ENCODE data around the gene SDK1.
A peak's percentile ranks its signal among the peaks of the same experiment; 100 is the strongest.

SDK1 gene

DNA sequence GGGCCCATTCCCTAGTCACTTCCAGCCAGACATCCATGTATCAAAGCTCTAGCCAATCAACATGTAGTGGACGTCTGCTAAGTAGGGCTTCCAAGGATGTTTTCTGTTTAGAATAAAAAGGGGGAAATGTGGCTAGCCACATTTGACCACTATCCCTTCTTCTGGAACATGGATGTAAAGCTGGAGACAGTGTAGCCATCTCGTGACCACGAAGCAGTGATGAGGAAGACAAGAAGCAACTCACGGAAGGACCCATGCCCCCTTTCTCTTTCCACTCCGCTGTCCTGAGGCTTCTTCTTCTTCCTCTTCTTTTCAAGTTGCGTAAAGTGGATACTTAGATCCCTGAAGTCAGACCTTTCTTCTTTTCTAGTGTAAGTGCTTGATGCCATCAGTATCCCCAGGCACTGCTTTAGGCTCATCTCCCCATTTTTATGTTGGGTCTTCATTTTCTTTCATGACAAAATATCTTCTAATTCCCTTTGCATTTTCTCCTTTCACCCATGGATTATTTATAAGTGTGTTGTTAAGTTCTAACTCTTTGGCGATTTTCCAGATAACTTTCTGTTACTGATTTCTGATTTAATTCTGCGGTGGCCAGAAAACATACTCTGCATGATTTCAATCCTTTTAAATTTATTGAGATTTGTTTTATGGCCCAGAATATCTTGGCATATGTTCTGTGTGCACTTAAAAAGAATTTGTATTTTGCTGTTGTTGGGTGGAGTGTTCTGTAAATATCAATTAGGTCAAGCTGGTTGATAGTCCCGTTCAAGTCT is 594.5 kb downstream of the SDK1 start:
- no peak for FAIRE-seq

DNA sequence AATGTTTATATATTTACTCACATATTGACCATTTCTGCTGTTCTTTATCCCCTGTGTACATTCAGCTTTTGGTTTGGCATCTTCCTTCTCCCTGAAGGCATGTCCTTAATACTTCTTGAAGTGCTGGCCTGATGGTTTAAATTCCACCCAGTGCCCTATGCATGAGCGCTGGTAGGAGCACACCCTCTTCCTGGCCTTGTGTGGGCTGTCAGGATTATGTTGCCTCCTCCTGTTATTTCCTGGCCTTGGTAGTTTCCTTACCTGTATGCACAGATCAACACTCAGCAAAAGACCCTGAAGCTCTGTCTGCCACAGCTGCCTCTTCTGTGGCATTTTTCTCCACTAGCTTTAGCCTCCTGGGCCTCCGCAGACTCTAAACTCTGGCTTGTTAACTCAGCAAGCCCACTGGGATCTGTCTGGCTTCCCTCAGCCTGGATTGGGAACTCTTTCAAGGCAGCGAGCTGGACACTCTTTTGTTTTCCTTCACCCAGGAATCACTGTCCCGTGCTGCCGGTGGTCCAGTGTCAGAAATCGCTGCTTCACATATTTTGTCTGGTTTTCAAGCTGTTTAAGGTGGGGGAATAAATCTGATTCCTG is 595.2 kb downstream of the SDK1 start:
- FAIRE-seq: no peak

DNA sequence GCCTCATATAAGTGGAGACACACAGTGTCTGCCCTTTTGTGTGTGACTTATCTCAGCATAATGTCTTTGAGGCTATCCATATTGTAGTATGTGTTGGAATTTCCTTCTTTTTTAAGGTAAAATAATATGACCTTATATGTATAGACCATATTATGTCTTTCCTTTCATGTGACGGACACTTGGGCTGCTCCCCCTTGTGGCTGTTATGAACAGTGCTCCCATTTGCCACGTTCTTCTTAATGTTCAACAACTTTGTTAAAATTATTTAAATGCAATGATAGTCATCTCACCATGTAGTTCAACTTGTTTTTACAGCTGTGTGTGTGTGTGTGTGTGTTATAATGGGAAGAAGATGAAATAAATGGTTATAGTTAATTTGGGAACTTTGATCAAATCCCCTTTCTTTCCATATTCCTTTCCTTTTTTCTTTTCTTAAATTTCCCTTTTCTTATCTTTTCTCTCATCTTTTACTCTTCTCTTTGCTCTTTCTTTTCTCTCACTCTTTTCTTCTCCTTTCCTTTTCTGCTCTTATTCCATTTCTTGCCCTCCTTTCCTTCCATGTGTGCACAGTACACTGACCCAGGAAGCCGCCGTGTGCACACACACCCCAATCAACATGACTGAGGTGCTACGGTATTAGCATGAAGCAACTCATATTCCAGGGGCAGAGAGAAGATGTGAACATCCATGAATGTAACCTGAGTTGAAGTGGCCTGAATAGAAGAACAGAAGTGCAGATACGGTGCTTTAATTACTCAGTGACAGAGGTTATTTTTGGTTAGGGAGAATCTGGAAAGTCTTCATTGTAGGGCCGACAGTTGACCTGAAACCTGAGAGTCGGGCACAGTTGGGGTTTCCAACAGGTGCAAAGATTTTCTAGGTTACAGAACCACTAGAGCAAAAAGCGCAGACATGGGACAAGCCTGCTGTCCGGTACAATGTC is 596.6 kb downstream of the SDK1 start:
- peak; percentile 37 for FAIRE-seq

DNA sequence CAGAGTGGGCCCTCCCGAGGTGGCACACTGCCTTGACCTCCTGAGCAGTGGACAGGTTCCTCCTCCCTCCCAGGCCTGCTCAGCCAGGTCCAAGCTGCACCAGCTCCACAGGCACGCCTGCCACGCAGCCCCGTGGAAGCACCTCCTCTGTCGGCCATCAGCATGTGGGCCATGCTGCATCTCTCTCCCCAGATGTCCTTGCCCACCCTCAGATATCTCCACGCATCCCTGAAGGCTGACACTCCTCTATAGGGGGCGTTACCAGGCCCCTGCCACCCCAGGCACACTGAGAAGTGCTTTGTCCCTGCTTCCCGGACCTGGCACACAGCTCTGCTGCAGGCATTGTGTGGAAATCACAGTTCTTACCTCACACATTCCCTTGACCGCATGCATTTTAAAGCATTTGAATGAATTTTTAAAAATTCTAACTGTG is 598.5 kb downstream of the SDK1 start:
- FAIRE-seq: no peak

DNA sequence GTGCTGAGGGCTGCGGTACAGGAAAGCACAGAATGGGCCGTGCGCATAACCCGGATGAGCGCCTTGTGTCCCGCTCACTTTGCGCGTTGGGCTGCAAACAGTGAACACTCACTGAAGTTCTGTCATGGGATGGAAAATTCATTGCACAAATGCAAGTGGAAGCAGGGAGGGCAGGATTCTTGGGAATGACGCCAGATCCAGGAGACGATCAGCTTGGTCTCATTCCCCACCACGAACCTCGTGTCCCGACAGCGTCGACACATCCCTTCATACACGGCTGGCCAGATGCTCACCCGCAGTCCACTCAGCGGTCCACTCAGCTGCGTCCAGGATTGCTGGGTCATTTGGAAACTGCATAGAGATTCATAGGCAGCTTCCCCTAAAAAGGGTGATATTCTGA is 607.1 kb downstream of the SDK1 start:
- no peak for FAIRE-seq

DNA sequence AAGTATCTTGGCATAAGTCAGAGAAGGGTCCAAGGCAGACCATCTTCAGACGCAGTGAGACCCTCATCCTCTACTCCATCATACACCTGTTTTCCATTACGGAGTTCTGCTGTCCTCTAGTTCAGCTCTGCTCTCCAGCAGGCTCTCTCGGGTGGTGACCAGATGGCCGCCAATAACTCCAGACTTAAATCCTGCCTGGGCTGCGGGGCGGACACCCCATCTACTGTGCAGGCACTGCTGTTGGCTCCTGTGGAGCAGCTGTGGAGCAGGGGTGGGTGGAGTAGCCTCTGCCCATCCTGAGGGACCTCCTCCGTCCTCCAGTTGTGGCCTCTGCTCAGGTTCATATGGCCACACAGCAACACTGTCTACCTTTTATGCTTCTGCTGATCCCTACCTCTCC is 608.1 kb downstream of the SDK1 start:
- FAIRE-seq: no peak

DNA sequence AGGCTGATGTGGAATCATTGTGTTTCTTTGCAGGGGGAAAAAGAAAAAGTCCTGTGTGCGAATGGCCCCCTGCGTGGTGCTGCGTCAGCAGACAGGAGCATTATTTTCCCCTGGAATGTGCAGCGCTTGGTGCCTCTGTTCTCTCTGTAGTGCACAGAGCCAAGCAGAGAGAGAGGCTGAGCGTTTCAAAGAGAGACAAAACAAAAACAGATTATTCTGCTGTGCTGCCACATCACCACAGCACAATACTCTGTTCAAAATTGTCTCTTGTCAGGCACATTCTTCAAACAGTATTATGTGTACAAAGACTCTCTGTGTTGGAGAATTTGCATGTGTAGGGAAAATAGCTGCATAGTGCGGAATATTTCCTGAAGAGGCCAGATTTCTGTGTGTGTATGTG is 609.0 kb downstream of the SDK1 start:
- FAIRE-seq: no peak

DNA sequence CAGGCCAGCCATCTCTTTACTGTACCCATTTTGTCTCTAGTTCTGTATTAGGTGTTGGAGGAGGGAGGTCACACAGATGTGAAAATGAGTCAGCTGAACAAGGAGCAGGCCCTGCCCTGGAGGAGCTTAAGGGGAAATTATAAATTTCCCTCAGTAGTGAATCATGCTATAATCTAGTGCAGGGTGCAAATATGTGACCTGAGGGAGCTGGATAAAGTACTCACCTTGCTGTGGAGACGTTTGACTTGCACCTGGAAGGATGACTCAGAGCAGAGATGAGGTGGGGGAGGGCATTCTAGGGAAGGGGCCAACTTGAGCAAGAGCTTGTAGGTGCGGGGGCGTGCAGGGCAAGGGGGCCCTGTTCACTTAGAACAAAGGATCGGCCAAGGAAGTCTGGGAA is 610.6 kb downstream of the SDK1 start:
- no peak for FAIRE-seq

DNA sequence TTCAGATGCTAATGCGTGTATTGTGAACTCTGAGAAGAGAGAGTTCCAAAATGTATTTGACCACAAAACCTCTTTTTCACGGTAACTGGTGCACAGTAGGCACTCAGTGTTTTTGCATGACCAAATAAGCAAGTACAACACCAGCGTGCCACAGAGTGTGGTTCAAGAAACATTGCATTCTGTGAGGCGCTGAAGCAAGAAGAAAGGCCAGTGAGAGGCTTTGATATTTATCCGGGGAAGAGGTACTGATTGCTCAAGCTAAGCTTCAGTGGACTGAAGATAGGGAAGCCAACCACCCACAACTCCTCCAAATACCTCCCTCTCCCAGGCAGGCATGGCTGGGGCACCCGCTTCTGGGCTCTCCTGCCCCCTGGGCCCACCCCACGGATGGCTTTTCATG is 611.2 kb downstream of the SDK1 start:
- no peak for FAIRE-seq

DNA sequence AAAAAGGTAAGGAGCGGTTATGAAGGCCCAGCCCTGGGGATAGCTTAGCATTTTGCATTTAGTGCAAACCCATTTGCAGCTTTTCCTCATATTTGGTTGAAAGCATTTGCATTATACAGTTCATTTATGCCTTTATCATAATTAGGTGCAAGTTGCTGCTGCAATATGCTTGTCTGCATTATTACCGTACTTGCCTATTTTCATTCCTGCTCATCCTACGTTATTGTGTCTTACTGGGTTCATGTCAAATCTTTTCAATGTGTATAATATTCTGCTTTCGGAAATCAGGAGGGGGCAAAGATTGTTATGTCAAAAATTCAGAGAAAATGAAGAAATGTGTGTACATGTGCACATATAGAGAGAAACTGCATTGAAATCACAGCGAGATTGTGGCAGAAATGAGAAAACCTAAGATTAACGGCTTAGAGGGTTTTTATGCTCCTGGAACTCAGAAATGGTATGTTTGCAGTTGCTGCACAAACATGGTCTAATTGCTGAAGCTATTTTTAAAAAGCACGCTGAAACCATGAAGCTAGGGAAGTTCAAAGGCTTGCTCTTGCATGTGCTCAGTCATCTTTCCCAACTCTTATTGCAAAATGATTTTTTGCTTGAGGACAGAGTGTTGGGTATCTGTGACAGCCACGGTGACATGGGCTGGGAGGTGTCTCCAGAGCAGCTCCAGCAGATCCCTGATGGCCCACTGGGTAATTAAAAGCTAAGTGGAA is 613.2 kb downstream of the SDK1 start:
- FAIRE-seq: no peak

DNA sequence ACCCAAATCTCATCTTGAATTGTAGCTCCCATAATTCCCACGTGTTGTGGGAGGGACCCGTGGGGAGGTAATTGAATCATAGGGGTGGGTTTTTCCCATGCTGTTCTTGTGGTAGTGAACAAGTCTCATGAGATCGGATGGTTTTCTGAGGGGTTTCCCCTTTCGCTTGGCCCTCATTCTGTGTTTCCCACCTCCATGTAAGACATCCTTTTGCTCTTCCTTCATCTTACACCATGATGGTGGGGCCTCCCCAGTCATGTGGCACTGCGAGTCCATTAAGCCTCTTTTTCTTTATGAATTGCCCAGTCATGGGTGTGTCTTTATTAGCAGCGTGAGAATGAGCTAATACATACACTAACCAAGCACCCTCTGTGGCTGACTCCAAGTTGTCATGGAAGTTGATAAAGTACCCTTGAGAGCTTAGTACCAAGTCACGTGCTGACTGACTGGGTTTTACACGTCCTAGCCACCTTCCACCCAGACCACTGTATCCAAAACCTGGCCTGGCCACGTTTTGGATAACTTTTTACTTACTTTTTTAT is 614.4 kb downstream of the SDK1 start:
- FAIRE-seq: no peak

DNA sequence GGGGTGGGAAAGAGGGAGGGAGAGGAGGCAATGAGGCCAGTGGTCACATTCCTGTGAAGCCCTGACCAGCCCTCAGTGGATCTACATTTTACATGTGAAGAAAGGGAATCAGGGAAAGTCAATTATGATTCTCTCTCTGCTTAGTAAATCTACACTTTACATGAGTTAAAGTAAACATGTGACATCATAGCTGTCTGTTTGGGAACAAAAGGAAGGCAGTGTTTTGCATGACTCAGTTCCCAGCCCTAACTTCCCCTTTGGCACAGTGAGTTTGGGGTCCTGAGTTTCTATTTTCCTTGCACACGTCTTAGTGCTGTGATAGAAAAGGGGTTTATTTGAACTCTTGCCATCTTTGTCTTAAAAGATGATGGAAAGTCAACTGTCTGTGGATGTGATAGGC is 615.1 kb downstream of the SDK1 start:
- FAIRE-seq: no peak

DNA sequence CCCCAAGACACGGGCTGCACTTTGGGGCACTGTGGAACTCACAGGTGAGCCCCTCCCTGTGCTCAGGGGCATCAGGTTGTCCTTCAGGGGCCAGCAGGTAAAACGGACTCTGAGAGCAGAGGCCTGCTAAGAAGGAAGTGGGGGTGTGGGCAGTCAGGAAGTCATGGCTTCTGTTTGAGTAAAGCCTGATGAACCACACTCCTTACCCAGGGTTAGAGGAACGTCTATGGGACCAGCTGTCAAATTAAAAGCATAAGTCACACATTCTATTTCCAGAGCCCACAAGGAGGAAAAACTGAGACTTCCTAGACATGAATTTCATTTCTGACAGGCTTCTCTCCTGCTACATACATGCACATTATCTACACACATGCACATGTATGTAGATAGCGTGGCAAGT is 616.4 kb downstream of the SDK1 start:
- no peak for FAIRE-seq

DNA sequence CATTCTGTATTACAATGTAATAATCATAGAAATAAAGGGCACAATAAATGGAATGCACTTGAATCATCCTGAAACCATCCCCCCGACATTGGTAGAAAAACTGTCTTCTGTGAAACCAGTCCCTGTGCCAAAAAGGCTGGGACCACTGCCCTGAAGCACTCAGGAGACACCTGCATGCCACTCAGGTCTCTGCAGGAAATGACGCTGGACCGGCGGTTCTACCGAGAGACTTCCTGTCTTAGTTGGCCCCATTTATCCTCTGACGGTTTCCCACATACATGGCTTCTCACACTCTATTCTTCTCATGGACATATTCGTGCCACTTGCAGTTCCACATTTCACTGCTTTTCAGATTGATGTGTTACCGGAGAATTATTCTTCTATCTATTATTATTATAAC is 617.5 kb downstream of the SDK1 start:
- FAIRE-seq: no peak

DNA sequence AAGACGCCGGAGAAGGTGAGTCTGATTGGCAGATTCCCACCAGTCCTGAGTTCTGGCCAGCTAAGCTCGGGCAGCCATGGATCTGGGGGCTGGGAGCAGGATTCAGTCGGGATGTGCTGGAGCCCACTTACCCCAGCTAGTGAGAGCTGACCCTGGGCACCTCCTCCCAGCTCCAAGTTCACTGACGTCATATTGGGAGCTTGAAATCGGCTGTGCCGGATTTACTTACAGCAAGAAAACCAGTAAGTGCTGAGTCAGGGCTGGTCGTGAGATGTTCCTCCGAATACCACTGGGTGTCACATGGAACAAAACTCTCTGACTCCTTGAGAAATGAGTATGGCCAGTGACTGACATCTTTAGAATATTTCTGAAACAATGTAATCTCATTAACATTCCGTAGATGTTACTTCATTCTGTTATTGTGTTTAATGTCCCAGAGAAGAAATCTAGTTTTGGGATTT is 621.2 kb downstream of the SDK1 start:
- FAIRE-seq: no peak

DNA sequence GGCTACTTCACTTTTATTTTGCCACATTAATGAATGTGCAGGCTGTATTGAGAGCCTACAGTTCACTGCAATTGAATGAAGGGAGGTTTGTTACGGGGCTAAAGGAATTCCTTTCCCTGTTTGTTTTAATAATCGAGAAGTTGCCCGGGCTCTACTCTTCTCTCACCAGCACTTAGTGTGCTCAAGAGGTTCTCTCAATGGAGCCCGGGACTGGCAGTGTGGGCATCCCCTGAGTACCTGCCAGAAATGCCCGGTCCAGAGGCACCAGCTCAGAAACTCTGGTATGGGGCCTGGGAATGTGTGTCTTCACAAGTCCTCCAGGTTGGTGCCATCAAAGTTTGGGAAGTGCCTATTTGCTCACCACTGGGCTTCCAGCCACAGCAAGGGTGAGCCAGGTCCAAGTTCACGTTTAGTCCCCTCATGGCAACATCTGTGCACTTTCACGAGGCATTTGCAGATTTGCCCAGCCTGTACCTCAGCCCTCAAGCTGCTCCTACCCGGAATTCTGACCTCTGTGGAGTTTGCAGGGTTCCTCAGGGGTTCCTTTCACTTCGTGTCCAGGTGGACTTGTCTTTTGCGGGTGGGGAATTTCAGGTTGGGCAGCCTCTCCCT is 622.4 kb downstream of the SDK1 start:
- FAIRE-seq: no peak

DNA sequence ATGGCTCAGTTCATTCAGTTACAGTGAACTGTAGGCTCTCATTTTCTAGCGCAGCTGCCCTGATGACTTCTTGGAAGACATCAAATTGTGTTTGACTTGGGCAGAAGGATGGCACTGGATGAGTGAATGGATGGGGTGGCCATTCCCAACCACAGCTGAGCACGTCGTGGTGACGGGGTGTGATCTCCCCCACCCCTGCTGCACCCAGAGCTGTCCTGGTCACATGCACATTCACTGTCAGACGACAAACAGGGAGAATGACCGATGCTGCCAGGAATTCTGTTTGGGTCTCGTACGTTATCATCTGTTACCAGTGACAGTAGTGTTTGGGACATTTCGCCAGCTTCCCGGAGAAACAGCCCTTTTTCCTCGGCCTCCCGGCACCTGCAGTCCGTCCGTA is 623.2 kb downstream of the SDK1 start:
- no peak for FAIRE-seq

DNA sequence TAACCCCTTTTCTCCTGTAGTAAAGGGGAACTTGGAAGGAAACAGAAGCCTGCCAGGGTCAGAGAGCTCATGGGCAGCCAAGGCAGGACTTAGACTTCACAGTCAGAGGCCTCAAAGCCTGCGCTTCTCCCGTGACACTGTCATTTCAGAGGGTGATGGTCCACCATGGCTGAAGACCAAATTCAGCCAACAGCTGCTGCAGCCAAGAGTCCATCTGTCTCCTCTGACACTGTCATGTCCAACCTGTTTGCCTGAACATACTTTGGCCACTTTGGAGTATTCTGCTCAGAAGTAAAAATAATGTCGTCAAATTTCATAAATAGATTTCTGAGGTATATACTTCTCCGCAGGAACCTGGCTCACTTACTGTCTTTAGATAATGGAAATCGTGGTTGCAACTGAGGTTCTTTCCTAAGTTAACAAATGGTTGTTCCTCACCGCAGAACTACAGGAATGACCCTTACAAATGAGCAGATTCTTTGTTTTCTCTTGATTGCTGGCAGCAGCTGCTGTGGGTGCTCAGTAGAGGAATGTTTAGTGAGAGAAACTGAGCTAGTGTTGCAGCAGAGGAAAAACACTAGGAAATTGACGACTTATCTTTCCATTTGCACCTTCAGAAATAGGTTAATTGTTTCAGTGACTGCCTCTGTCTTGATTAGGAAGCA is 626.5 kb downstream of the SDK1 start:
- FAIRE-seq: no peak

DNA sequence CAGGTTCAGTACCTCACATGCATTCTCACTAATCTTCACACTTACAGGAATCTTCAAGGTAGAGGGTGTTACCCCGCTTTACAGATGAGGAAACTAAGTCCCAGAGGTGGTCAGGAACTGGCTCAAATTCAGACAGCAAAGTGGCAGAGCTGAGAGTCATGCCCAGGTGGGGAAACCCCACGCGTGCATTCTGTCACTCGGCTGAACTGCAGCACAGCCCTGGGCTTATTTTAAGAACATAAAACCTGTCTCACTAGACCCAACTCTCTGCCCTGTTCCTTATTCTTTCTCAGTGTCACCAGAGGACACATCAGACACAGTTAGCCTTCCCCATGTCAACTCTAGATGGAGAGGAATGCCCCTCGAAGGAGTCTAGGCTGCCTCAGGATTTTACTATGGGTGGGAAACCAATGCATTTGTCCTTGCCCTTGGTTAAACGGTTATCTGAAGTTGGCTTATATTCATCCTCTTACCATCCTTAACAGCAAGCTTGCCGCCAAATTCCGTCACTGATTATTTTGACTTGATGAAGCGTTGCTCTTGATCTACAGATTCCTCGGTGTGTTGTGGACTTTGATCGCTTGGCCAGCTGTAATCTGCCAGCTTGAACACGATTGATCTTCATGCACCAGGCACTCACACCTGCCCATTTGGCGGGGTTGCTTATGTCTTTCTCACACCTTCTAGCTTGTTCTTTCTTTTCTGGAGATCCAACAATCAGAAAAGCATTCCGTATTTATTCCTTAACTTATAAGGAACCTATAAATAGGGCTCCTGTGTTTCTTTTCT is 627.9 kb downstream of the SDK1 start:
- FAIRE-seq: no peak

DNA sequence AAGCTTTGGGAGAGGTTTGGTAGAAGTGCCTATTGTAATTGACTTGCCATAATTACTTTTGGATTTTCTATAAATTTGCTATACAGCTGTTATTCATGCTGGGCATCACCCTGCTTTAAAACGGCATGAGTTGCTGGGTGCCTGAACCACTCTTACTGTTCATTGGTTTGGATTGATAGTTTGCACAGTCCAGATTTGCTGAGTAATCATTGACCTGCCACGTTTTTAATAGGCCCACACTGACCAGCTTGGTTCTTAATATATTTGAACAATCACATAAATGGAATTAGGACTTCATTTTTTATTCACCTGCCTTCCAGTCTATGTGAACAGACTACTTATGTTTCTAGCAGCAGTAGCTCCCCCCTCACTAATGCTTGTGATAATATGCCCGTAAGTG is 630.8 kb downstream of the SDK1 start:
- no peak for FAIRE-seq

DNA sequence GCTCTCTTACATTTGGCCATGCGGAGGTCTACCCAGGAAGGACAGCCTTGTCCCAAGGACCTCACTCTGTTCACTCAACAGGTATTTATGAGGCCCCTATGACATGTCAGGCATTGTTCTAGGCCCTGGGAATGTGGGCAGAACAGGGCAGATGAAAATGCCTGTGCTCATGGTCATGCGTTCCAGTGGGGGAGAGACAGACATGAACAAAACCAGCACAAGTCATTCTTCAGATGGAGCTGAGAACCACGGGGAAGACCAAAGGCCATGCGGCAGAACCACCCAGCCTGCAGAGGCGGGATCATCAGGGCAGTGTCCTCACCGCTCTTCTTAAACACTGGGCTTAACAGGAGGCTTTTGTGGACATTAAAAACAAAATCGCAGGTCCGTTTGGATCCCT is 636.1 kb downstream of the SDK1 start:
- FAIRE-seq: no peak

Measured in G401.6 (cell line).